ENCODE measurements around the gene PPP6R2. TPM values are rescaled to one million over a fixed set of nuclear protein-coding genes. Genes with fewer than 3 reads are reported as not detected.

The PPP6R2 gene
- total RNA-seq, 1 experiment from 2014 or later = 47.8 TPM

GRCh38 chr22:50443801-50444625 lies 100.9 kb downstream of the PPP6R2 start (continued):
- TF ChIP-seq OVOL2 (CRISPR knock-in tag; IDR thresholded peaks at IDR 0.05; ENCODE audit: borderline replicate concordance) (no peak), ATF3 (CRISPR knock-in tag; conservative IDR thresholded peaks at IDR 0.05) (no peak), ZNF317 (CRISPR knock-in tag; IDR thresholded peaks at IDR 0.05; ENCODE audit: borderline replicate concordance, low read depth) (no peak), SOX15 (CRISPR knock-in tag; IDR thresholded peaks at IDR 0.05) (no peak), IRF1 (CRISPR knock-in tag; IDR thresholded peaks at IDR 0.05) (no peak)
- TF ChIP-seq, protein P1, sequence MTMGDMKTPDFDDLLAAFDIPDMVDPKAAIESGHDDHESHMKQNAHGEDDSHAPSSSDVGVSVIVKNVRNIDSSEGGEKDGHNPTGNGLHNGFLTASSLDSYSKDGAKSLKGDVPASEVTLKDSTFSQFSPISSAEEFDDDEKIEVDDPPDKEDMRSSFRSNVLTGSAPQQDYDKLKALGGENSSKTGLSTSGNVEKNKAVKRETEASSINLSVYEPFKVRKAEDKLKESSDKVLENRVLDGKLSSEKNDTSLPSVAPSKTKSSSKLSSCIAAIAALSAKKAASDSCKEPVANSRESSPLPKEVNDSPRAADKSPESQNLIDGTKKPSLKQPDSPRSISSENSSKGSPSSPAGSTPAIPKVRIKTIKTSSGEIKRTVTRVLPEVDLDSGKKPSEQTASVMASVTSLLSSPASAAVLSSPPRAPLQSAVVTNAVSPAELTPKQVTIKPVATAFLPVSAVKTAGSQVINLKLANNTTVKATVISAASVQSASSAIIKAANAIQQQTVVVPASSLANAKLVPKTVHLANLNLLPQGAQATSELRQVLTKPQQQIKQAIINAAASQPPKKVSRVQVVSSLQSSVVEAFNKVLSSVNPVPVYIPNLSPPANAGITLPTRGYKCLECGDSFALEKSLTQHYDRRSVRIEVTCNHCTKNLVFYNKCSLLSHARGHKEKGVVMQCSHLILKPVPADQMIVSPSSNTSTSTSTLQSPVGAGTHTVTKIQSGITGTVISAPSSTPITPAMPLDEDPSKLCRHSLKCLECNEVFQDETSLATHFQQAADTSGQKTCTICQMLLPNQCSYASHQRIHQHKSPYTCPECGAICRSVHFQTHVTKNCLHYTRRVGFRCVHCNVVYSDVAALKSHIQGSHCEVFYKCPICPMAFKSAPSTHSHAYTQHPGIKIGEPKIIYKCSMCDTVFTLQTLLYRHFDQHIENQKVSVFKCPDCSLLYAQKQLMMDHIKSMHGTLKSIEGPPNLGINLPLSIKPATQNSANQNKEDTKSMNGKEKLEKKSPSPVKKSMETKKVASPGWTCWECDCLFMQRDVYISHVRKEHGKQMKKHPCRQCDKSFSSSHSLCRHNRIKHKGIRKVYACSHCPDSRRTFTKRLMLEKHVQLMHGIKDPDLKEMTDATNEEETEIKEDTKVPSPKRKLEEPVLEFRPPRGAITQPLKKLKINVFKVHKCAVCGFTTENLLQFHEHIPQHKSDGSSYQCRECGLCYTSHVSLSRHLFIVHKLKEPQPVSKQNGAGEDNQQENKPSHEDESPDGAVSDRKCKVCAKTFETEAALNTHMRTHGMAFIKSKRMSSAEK (CRISPR knock-in tag; IDR thresholded peaks at IDR 0.05; ENCODE audit: borderline replicate concordance) = no peak

- ChIA-PET POLR2A (no interaction called here), CTCF (interaction anchor here (1.0 to 2.1 kb wide), 9 partner anchors 9 to 255 kb away, joined by 3 to 7 read pairs (median 5); partner anchors contain the start of gene SCO2)
- DNase-seq (ENCODE audit: low spot score) = no peak
- no peak overlapping the region for H3K27ac Mint-ChIP-seq
- H3K4me1 Mint-ChIP-seq = no peaks in the 10 kb centered on the region
- peaks cover 12% of the 10 kb centered on the region for H3K36me3 Mint-ChIP-seq
- TF ChIP-seq GTF2I (CRISPR knock-in tag; conservative IDR thresholded peaks at IDR 0.05) = no peak
- no peak for TF ChIP-seq ZNF396 (CRISPR knock-in tag; IDR thresholded peaks at IDR 0.05; ENCODE audit: borderline replicate concordance)
- no peak for TF ChIP-seq TEAD1 (CRISPR knock-in tag; IDR thresholded peaks at IDR 0.05)
- TF ChIP-seq ZSCAN18 (CRISPR knock-in tag; IDR thresholded peaks at IDR 0.05) = no peak
- TF ChIP-seq PRRX2 (CRISPR knock-in tag; IDR thresholded peaks at IDR 0.05) = no peak
- no peak for TF ChIP-seq ZNF423 (CRISPR knock-in tag; IDR thresholded peaks at IDR 0.05)
- no peak for TF ChIP-seq CREB1 (CRISPR knock-in tag; IDR thresholded peaks at IDR 0.05)
- TF ChIP-seq TP53 (CRISPR knock-in tag; IDR thresholded peaks at IDR 0.05) = no peak
- no peak for TF ChIP-seq NFE2L1 (CRISPR knock-in tag; IDR thresholded peaks at IDR 0.05)
- TF ChIP-seq CREM (CRISPR knock-in tag; IDR thresholded peaks at IDR 0.05) = no peak
- no peak for ATAC-seq
- H3K9me3 Mint-ChIP-seq = no peaks in the 10 kb centered on the region
- no peaks in the 10 kb centered on the region for H3K27me3 Mint-ChIP-seq (ENCODE audit: low read depth)
- H3K4me3 Mint-ChIP-seq = no peak overlapping the region
Observed at GRCh38 chr22:50444663-50445062, 101.5 kb downstream of the PPP6R2 start.
